GM12874 (cell line): ENCODE data around the gene CMTM1.

ENCODE experiments used
- CTCF ChIP-seq: IDR thresholded peaks from 2 replicates; pipeline ENCODE4 v1.5.1; 2011; ENCODE audit warnings: low read depth, mild to moderate bottlenecking, control low read depth, low read length, moderate library complexity; ENCODE audit not compliant: insufficient read depth

Gene CMTM1, protein sequence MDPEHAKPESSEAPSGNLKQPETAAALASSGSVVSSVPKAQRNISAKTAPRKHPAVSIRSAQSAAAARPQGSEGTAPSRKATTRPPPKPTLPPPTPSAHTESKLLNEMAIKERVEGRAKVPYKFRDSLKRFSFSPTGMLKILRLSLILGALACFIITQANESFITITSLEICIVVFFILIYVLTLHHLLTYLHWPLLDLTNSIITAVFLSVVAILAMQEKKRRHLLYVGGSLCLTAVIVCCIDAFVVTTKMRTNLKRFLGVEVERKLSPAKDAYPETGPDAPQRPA

GRCh38 chr16:66566051-66566901 lies at the start of gene CMTM1:
Gene CMTM1, plus strand, starts transcription at chr16:66566439. Its CDS starts 75 bp downstream, at chr16:66566514.
- TF ChIP-seq CTCF, result no peak

- TF ChIP-seq CTCF, result no peak
These were observed 49.8 kb upstream of the CMTM1 start for GRCh38 chr16:66516509-66516807.

DNA sequence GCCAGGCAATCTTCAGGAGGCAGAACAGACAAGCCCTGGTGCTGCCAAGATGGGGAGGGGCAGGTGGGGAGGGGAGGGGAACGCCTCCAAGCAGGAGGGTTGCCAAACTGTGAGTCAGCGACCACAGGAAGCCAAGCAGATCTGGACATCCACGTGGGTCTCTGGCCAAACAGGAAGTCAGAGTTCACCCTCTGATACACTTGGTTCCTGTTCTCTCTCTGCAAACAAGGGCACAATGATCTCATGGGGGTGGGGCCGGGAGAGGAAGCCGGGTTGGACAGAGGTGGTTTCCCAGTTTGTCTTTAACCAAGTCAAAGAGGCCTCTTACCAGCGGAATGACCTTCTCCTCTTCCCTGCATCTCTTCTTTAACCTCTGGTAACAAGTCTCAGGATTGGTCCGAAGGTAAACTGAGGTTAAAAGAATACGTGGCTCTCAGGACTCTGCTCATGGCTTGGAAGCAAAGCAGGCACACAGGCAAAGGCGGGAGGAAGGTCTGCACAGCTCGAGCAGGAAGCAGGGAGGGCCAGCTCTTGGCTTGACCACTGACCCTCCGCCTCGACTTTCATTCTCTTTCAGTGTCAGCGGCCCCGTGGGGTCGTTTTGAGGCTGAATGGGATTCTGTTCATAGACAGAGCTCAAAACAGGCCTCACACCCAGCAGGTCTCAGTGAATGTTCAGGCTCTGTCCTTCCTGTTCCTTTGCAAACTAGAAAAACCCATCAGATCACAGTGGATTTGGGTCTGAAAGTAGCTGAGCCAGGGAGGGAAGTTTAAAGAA lies 49.2 kb upstream of the CMTM1 start:
- no peak for TF ChIP-seq CTCF

- TF ChIP-seq CTCF, result no peak
These were observed 48.5 kb upstream of the CMTM1 start for GRCh38 chr16:66517586-66518263.

DNA sequence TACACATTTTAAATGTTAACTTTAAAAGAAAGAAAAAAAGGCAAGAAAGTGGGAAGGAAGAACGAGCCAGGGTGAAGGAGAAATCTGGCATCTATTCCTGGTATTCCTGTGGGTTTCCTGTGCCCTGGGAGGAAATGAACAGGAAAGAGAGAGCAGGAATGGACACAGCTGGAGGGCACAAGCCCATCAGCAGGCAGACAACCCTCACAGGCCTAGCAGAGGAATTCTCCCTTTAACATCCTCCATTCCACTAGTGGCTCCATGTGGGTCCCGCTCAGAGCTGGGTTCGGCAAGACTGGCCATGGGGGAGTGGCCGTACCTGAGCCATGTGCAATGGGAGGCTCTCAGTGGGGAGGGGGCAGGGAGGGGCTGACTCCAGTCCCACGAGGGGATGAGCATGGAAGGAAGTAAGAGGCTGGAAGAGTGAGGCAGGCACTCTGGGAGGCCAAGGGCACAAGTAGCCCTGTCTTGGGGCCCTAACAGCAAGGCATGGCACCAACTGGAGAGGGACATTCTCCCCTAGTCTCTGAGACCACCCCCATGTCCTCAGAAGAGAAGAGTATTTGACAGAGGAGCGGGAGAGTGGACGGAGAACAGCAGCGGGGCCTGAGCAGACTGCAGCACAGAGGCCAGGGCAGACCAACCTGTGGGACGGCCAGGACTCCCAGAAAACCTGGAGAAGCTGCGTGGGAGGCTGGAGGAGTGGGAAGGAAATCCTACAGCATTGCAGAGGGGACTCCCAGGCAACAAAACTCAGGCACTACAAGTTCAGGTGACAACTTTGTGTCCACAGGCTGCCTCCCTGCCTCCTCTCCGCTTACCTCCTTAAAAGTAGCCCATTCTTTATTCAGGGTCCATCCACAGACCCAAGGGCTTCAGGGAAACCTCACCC lies 46.5 kb upstream of the CMTM1 start:
- TF ChIP-seq CTCF, result no peak

- TF ChIP-seq CTCF, result no peak
These were observed 45.7 kb upstream of the CMTM1 start for GRCh38 chr16:66520406-66521170.
